ENCODE data around the gene UTP14C.
"Not testable (repeated sequence)": the region's sequence is repeated elsewhere in the genome, so short reads cannot be mapped to it uniquely, and the experiment has no call there.

UTP14C gene

GRCh38 chr13:52029569-52029968 lies 5.1 kb downstream of the UTP14C start:
- no peak for DNase-seq (ENCODE audit: low spot score)
- Histone ChIP-seq H3K27ac (no peak overlapping the region), H3K4me3 (no peak overlapping the region)
- TF ChIP-seq, protein P1, sequence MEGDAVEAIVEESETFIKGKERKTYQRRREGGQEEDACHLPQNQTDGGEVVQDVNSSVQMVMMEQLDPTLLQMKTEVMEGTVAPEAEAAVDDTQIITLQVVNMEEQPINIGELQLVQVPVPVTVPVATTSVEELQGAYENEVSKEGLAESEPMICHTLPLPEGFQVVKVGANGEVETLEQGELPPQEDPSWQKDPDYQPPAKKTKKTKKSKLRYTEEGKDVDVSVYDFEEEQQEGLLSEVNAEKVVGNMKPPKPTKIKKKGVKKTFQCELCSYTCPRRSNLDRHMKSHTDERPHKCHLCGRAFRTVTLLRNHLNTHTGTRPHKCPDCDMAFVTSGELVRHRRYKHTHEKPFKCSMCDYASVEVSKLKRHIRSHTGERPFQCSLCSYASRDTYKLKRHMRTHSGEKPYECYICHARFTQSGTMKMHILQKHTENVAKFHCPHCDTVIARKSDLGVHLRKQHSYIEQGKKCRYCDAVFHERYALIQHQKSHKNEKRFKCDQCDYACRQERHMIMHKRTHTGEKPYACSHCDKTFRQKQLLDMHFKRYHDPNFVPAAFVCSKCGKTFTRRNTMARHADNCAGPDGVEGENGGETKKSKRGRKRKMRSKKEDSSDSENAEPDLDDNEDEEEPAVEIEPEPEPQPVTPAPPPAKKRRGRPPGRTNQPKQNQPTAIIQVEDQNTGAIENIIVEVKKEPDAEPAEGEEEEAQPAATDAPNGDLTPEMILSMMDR (IDR thresholded peaks at IDR 0.05): no peak

GRCh38 chr13:52030401-52030800 lies 5.9 kb downstream of the UTP14C start:
- not testable (repeated sequence) for DNase-seq (ENCODE audit: low spot score); H3K27ac ChIP-seq; H3K4me3 ChIP-seq

DNA sequence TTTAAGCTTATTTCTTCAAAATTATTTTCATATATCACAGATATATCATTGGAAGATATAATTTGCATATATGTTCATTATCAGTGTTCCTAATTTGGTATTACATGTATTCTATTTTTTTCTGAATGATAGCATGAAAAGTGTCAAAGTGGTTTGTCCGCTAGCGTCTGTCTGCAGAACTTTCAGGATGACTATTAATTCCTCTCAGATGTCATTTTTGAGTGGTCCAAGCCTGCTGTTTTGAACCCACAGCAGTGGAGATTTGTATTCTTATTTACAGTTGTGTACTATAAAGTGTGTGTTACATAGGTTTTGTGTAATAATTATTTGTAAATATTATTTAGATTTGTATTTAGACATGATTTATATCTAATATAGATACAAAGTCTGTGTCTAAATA lies 8.5 kb downstream of the UTP14C start:
- DNase-seq (ENCODE audit: low spot score): no peak
- TF ChIP-seq, protein P1 (IDR thresholded peaks at IDR 0.05): no peak
- Histone ChIP-seq H3K27ac (no peak overlapping the region), H3K4me3 (no peak overlapping the region)

DNA sequence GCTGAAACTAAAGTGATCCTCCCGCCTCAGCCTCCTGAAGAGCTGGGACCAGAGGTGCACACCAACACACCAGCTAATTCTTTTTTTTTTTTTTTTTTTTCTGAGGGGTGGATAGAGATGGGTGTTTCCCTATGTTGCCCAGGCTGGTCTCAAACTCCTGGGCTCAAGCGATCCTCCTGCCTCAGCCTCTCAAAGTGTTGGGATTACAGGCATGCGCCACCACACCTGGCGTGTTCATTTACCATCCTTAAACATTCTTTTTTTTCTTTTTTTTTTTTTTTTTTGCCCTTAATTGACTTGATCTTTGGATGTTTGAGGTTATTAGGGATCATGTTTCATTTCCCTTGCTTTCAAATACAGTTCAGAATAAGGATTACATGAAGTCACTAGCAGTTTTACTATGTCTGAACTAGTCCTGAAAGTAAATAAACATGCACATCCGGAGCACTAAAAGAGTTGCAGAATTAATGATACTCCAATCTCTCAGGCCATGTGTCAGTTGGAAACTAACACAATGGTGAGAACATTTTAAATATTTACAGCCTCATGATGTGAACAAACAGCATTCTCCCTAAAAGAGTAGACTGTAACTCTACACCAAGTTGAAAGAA lies 10.2 kb downstream of the UTP14C start:
- no peak overlapping the region for H3K27ac ChIP-seq
- no peak overlapping the region for H3K4me3 ChIP-seq
- TF ChIP-seq, protein P1 (IDR thresholded peaks at IDR 0.05): no peak
- no peak for DNase-seq (ENCODE audit: low spot score)

DNA sequence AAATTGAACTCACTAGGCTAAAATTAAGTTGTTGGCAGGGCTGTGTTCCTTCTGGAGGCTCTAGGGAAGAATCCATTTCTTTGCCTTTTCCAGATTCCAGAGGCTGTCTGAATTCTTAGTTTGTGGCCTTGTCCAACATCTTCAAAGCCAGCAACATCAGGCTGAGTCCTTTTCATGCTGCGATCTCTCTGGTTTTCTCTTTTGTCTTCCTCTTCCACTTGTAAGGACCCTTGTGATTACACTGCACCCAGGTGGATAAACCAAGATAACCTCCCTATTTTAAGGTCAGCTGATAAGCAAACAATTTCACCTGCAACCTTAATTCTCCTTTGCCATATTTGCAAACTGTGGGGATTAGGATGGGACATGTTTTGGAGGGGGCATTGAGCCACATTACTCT lies 11.5 kb downstream of the UTP14C start:
- Histone ChIP-seq H3K4me3 (no peak overlapping the region), H3K27ac (no peak overlapping the region)
- no peak for DNase-seq (ENCODE audit: low spot score)
- TF ChIP-seq, protein P1 (IDR thresholded peaks at IDR 0.05): no peak

GRCh38 chr13:52043675-52044074 lies 19.2 kb downstream of the UTP14C start:
- DNase-seq (ENCODE audit: low spot score): no peak

GRCh38 chr13:52047463-52047862 lies 23.0 kb downstream of the UTP14C start:
- TF ChIP-seq, protein P1 (IDR thresholded peaks at IDR 0.05): no peak
- no peak overlapping the region for H3K4me3 ChIP-seq
- DNase-seq (ENCODE audit: low spot score): no peak
- H3K27ac ChIP-seq: no peak overlapping the region

More at GRCh38 chr13:52043675-52044074, 19.2 kb downstream of the UTP14C start:
- Histone ChIP-seq H3K4me3 (no peak overlapping the region), H3K27ac (no peak overlapping the region)
- TF ChIP-seq, protein P1 (IDR thresholded peaks at IDR 0.05): no peak
